Measurements from ENCODE around the gene CDC42BPB. TPM values are rescaled to one million over a fixed set of nuclear protein-coding genes. Genes with fewer than 3 reads are reported as not detected.
"Not testable (repeated sequence)": the region's sequence is repeated elsewhere in the genome, so short reads cannot be mapped to it uniquely, and the experiment has no call there.

CDC42BPB gene
- total RNA-seq, 1 donor from 2014 or later: 68.4 TPM

- no peak for DNase-seq (ENCODE audit: low read depth)
- no peak for TF ChIP-seq CTCF (conservative IDR thresholded peaks at IDR 0.05; ENCODE audit: low read depth, low read length)
Observed at GRCh38 chr14:103055695-103056094, 1.7 kb downstream of the CDC42BPB start.

GRCh38 chr14:103052407-103052806 is 4.9 kb downstream of the CDC42BPB start:
- no peak overlapping the region for H3K4me3 ChIP-seq (ENCODE audit: low read depth, low read length)
- no peak for TF ChIP-seq CTCF (conservative IDR thresholded peaks at IDR 0.05; ENCODE audit: low read depth, low read length)
- DNase-seq (ENCODE audit: low read depth): no peak

More at GRCh38 chr14:103055695-103056094, 1.7 kb downstream of the CDC42BPB start:
- H3K4me3 ChIP-seq (ENCODE audit: low read depth, low read length): peak overlapping the region; percentile 86

GRCh38 chr14:103050935-103051334 is 6.4 kb downstream of the CDC42BPB start:
- DNase-seq (ENCODE audit: low read depth): no peak
- H3K4me3 ChIP-seq (ENCODE audit: low read depth, low read length): no peak overlapping the region
- TF ChIP-seq CTCF (conservative IDR thresholded peaks at IDR 0.05; ENCODE audit: low read depth, low read length): no peak

DNA sequence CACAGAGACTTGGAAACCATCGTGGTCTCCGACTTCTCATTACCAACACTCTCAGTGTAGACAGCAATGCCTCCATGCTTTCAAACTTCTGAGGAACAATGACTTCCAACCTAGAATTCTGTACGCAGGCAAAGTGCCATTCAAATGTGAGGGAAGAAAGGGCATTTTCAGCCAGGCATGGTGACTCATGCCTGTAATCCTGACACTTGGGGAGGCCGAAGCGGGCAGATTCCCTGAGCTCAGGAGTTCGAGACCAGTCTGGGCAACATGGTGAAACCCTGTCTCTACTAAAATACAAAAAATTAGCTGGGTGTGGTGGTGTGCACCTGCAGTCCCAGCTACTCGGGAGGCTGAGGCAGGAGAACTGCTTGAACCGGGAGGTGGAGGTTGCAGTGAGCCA is 9.9 kb downstream of the CDC42BPB start:
- H3K4me3 ChIP-seq (ENCODE audit: low read depth, low read length); DNase-seq (ENCODE audit: low read depth): not testable (repeated sequence)

GRCh38 chr14:103045371-103045869 is 11.9 kb downstream of the CDC42BPB start:
- TF ChIP-seq CTCF (conservative IDR thresholded peaks at IDR 0.05; ENCODE audit: low read depth, low read length): no peak

DNA sequence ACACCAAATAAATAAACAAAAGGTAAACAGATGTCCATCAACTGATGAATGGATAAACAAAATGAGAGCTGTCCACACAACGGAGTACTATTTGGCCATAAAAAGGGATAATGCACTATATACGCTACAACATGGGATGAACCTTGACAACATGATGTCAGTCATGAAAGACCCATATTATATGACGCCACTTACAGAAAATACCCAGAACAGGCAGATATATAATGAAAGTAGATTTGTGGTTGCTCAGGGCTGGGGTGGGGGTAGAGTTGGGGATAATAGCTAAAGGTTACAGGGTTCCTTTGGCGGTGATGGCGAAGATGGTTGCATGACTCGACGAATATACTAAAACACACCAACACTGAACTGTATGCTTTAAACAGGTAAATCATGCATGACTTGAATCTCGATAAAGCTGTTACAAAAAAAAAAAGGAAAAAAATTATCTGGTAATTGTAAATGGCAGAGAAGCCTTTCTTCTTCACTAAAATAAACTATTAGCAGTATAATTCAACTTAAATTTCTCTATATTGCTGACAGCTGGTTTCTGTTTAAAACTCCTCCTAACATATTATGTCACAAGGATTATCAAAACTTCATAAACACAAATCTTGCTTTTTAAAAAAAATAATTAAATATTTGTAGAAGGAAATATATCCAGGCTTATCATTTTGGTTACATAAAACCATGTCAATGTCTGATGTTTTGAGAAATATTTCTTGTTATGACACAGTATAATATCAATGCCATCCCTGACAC is 13.9 kb downstream of the CDC42BPB start:
- no peak for DNase-seq (ENCODE audit: low read depth)
- TF ChIP-seq CTCF (conservative IDR thresholded peaks at IDR 0.05; ENCODE audit: low read depth, low read length): no peak
- no peak overlapping the region for H3K4me3 ChIP-seq (ENCODE audit: low read depth, low read length)

More at GRCh38 chr14:103045371-103045869, 11.9 kb downstream of the CDC42BPB start:
- H3K4me3 ChIP-seq (ENCODE audit: low read depth, low read length): no peak overlapping the region
- no peak for DNase-seq (ENCODE audit: low read depth)

DNA sequence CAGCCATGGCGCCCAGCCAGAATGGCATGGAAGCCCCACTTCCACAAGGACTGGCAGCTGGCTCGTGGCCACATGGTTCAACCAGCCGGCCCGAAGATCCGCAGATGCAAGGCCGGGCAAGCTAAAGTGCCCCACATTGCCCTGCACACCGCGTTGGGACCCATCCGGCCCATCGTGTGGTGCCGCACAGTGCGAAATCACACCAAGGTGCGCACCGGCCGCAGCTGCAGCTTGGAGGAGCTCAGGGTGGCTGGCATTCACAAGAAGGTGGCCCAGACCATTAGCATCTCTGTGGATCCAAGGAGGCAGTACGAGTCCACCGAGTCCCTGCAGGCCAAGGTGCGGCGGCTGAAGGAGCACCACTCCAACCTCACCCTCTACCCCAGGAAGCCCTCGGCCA is 15.9 kb downstream of the CDC42BPB start:
- no peak overlapping the region for H3K4me3 ChIP-seq (ENCODE audit: low read depth, low read length)
- no peak for TF ChIP-seq CTCF (conservative IDR thresholded peaks at IDR 0.05; ENCODE audit: low read depth, low read length)
- no peak for DNase-seq (ENCODE audit: low read depth)

Measured in epithelial cell of proximal tubule (primary cell).